ENCODE results near the gene LPP. TPM values are rescaled to one million over a fixed set of nuclear protein-coding genes. Genes with fewer than 3 reads are reported as not detected.

LPP gene
- polyA plus RNA-seq, 4 donors = 17.0 to 31.8 (median 24.2) TPM

GRCh38 chr3:188939814-188940572 is 786.0 kb downstream of the LPP start:
- no peak for DNase-seq (ENCODE audit: low read depth in 4 of 4, low spot score in 2 of 4)
